H1 (cell line): ENCODE results near the gene SLC8A1. TPM values are rescaled to one million over a fixed set of nuclear protein-coding genes. Genes with fewer than 3 reads are reported as not detected.

Experiments used
- CTCF ChIA-PET: fragments of 300-600 bp; sonication (Branson Sonifier 250); formaldehyde crosslinking; loops from one replicate; lab custom pipeline; 2021; ENCODE audit not compliant: partially characterized antibody; lab: Charles Lee
- POLR2A ChIA-PET: fragments of 300-600 bp; sonication (Branson Sonifier 250); formaldehyde crosslinking; loops from one replicate; lab custom pipeline; 2021; ENCODE audit warnings: inconsistent platforms; ENCODE audit not compliant: partially characterized antibody; lab: Charles Lee
- DNase-seq, 2 experiments: peaks; one replicate each; pipeline versions ENCODE4 v3.0.0 to v3.0.0-alpha.2; 2010 to 2022; ENCODE audit warnings: low spot score in 2 of 2, low read depth in 1 of 2, mixed read lengths in 1 of 2
- FAIRE-seq: peaks from 2 replicates; lab custom pipeline; 2011; peaks lifted over from hg19 to GRCh38; lab: Jason Lieb, UNC
- H2AFZ ChIP-seq: 2 replicates; pipeline ENCODE4 v1.8.1; 2012; ENCODE audit warnings: low read length, inconsistent platforms
- H2AK5ac ChIP-seq: 2 replicates; pipeline ENCODE4 v1.6.1; 2013; ENCODE audit warnings: low read depth, low read length
- H2BK120ac ChIP-seq: replicated peaks from 2 replicates; pipeline ENCODE3; 2013; ENCODE audit warnings: low read depth, low read length, inconsistent platforms
- H2BK12ac ChIP-seq: 2 replicates; pipeline ENCODE4 v1.6.1; 2013; ENCODE audit warnings: low read depth, low read length
- H2BK15ac ChIP-seq: 2 replicates; pipeline ENCODE4 v1.6.1; 2013; ENCODE audit warnings: low read length
- H2BK20ac ChIP-seq: 2 replicates; pipeline ENCODE4 v1.6.1; 2013; ENCODE audit warnings: low read length
- H2BK5ac ChIP-seq: 2 replicates; pipeline ENCODE4 v1.6.1; 2013; ENCODE audit warnings: low read depth, low read length
- H3K14ac ChIP-seq: 2 replicates; pipeline ENCODE4 v1.6.1; 2013; ENCODE audit warnings: inconsistent platforms; ENCODE audit not compliant: insufficient read length
- H3K18ac ChIP-seq: 2 replicates; pipeline ENCODE4 v1.6.1; 2013; ENCODE audit warnings: low read length; ENCODE audit errors: extremely low read depth
- H3K23ac ChIP-seq: 2 replicates; pipeline ENCODE4 v1.6.1; 2013; ENCODE audit warnings: inconsistent platforms; ENCODE audit not compliant: insufficient read length
- H3K23me2 ChIP-seq: 2 replicates; pipeline ENCODE4 v1.6.1; 2013; ENCODE audit warnings: low read depth, low read length
- H3K27ac ChIP-seq: 2 replicates; pipeline ENCODE4 v1.6.1; 2011; ENCODE audit warnings: low read depth, low read length, inconsistent platforms
- H3K27me3 ChIP-seq, 4 experiments: replicated peaks in 1 of 4; 1 replicate in 1 of 4; 2 replicates in 3 of 4; pipeline versions ENCODE4 v1.6.1 to v1.8.1; 2011 to 2013; ENCODE audit warnings: low read length in 3 of 4, mild to moderate bottlenecking in 3 of 4, inconsistent platforms in 2 of 4, mixed read lengths in 2 of 4, moderate library complexity in 1 of 4; ENCODE audit not compliant: control insufficient read depth in 3 of 4, insufficient read depth in 3 of 4; ENCODE audit errors: extremely low read depth in 1 of 4
- H3K36me3 ChIP-seq, 4 experiments: 2 replicates each; pipeline versions ENCODE4 v1.6.1 to v1.8.1; 2011 to 2013; ENCODE audit warnings: mild to moderate bottlenecking in 4 of 4, low read length in 3 of 4, moderate library complexity in 2 of 4, control low read depth in 1 of 4, inconsistent platforms in 1 of 4; ENCODE audit not compliant: insufficient read depth in 4 of 4, control insufficient read depth in 2 of 4
- H3K4ac ChIP-seq: replicated peaks from 2 replicates; pipeline ENCODE3; 2013; ENCODE audit warnings: low read length, low read depth, mixed read lengths, inconsistent platforms; ENCODE audit not compliant: insufficient read length
- H3K4me1 ChIP-seq, 4 experiments: replicated peaks in 1 of 4; 1 replicate in 1 of 4; 2 replicates in 3 of 4; pipeline versions ENCODE4 v1.6.1 to v1.8.1; 2011 to 2013; ENCODE audit warnings: low read length in 3 of 4, inconsistent platforms in 2 of 4, mixed read lengths in 1 of 4; ENCODE audit not compliant: insufficient read depth in 4 of 4, control insufficient read depth in 3 of 4
- H3K4me2 ChIP-seq, 2 experiments: 2 replicates each; pipeline versions ENCODE4 v1.6.1 to v1.8.1; 2011 to 2013; ENCODE audit warnings: low read depth in 2 of 2, low read length in 2 of 2, control low read depth in 1 of 2, inconsistent platforms in 1 of 2, mild to moderate bottlenecking in 1 of 2; ENCODE audit not compliant: insufficient read depth in 1 of 2
- H3K4me3 ChIP-seq, 4 experiments: fragments of 200-600, 300-600 bp in 1 of 4; sonication (generic), shearing (Covaris generic), sonication (Bioruptor Twin) in 1 of 4; 2 replicates each; pipeline versions ENCODE4 v1.5.1 to v1.8.1; 2011 to 2016; ENCODE audit warnings: low read length in 4 of 4, low read depth in 3 of 4, control low read depth in 2 of 4, inconsistent platforms in 2 of 4, mild to moderate bottlenecking in 2 of 4, mixed read lengths in 1 of 4, moderate library complexity in 1 of 4; ENCODE audit not compliant: insufficient read depth in 2 of 4; ENCODE audit errors: extremely low read depth in 1 of 4
- H3K56ac ChIP-seq: replicated peaks from 2 replicates; pipeline ENCODE3; 2013; ENCODE audit warnings: low read depth, mild to moderate bottlenecking, mixed read lengths, low read length, inconsistent platforms; ENCODE audit not compliant: insufficient read length
- H3K79me1 ChIP-seq: 2 replicates; pipeline ENCODE4 v1.6.1; 2013; ENCODE audit warnings: low read depth, low read length, control low read depth
- H3K79me2 ChIP-seq, 2 experiments: 2 replicates each; pipeline versions ENCODE4 v1.6.1 to v1.8.1; 2012 to 2013; ENCODE audit warnings: low read length in 2 of 2, mild to moderate bottlenecking in 2 of 2, inconsistent platforms in 1 of 2; ENCODE audit not compliant: insufficient read depth in 2 of 2, control insufficient read depth in 1 of 2
- H3K9ac ChIP-seq, 4 experiments: replicated peaks in 1 of 4; 1 replicate in 1 of 4; 2 replicates in 3 of 4; pipeline versions ENCODE4 v1.6.1 to v1.8.1; 2011 to 2013; ENCODE audit warnings: low read depth in 3 of 4, low read length in 3 of 4, control low read depth in 2 of 4, mild to moderate bottlenecking in 2 of 4, moderate library complexity in 2 of 4, inconsistent platforms in 1 of 4; ENCODE audit errors: extremely low read depth in 1 of 4
- H3K9me3 ChIP-seq, 2 experiments: 2 replicates each; pipeline versions ENCODE4 v1.6.1 to v1.8.1; 2012 to 2013; ENCODE audit warnings: mild to moderate bottlenecking in 2 of 2, moderate library complexity in 2 of 2, control low read depth in 1 of 2, inconsistent platforms in 1 of 2, low read depth in 1 of 2, low read length in 1 of 2, mixed read lengths in 1 of 2; ENCODE audit not compliant: insufficient read depth in 2 of 2
- H4K20me1 ChIP-seq, 2 experiments: replicated peaks in 1 of 2; 2 replicates each; pipeline versions ENCODE3 to v1.8.1; 2011 to 2013; ENCODE audit warnings: inconsistent platforms in 2 of 2, low read length in 2 of 2, mild to moderate bottlenecking in 1 of 2; ENCODE audit not compliant: insufficient read depth in 2 of 2, control insufficient read depth in 1 of 2
- H4K5ac ChIP-seq: 2 replicates; pipeline ENCODE4 v1.6.1; 2013; ENCODE audit warnings: low read length, low read depth, mixed read lengths, inconsistent platforms; ENCODE audit not compliant: insufficient read length
- H4K8ac ChIP-seq: 2 replicates; pipeline ENCODE4 v1.8.0; 2013; ENCODE audit warnings: mild to moderate bottlenecking, moderate library complexity, low read length, inconsistent platforms; ENCODE audit not compliant: insufficient read depth; ENCODE audit errors: extremely low read depth
- H4K91ac ChIP-seq: replicated peaks from 2 replicates; pipeline ENCODE3; 2013; ENCODE audit warnings: low read length, mixed read lengths, inconsistent platforms; ENCODE audit not compliant: insufficient read length
- GTF2F1 ChIP-seq: IDR thresholded peaks from 2 replicates; pipeline ENCODE4 v1.6.1; 2012; ENCODE audit warnings: low read depth, low read length, improper control_type of control experiment, borderline replicate concordance
- RNF2 ChIP-seq: fragments of 200-900, 300-1000 bp; sonication (generic); IDR thresholded peaks from 2 replicates; pipeline ENCODE4 v1.7.1; 2016; ENCODE audit warnings: borderline replicate concordance, low read depth, mild to moderate bottlenecking, antibody characterized with exemption, low read length; ENCODE audit not compliant: poor library complexity, severe bottlenecking; ENCODE audit errors: missing control alignments
- polyA plus RNA-seq, 7 experiments: library from polyadenylated mRNA; depleted of rRNA in 3 of 7; stranded (reverse) in 5 of 7; unstranded in 2 of 7; fragments of >200 nt in 5 of 7; fragments of 200-250 nt in 2 of 7; gene quantifications; 1 replicate in 5 of 7; 2 replicates in 1 of 7; 4 replicates in 1 of 7; pipeline versions ENCODE4 v1.2.1 to v1.2.3, GENCODE V29; 2011 to 2013; ENCODE audit warnings: missing spikeins in 2 of 7, mixed read lengths in 2 of 7
- total RNA-seq: library from RNA; stranded (reverse); fragmentation: NEBNext Ultra II Directional; extraction: Animal tissue kit (Norgen Biotek cat#: 25700); gene quantifications from 2 replicates; pipeline ENCODE4 v1.2.1, GENCODE V29; 2021

Gene SLC8A1
- total and polyA plus RNA-seq, 2 of the 8 experiments (the other 6 are each of a cell fraction or from before 2014, with no cell fraction given), result 0.68 to 3.6 TPM

- Histone ChIP-seq H2AFZ (no peak overlapping the region), H4K5ac (no peak overlapping the region), H3K27ac (no peak overlapping the region), H2BK5ac (no peak overlapping the region), H3K23ac (no peak overlapping the region), H4K20me1 (no peaks in the 10 kb centered on the region), H2BK12ac (no peak overlapping the region), H4K91ac (no peak overlapping the region), H3K36me3 (no peaks in the 10 kb centered on the region), H3K4ac (no peak overlapping the region), H3K4me3 (no peak overlapping the region), H2BK120ac (no peak overlapping the region), H3K18ac (no peak overlapping the region), H3K9me3 (no peaks in the 10 kb centered on the region), H3K4me1 (peaks cover 0 to 2% (median 0%) of the 10 kb centered on the region in 4 experiments; a peak in 1 of 7 replicates), H3K9ac (no peak overlapping the region), H3K27me3 (no peaks in the 10 kb centered on the region), H3K14ac (no peak overlapping the region), H3K79me2 (no peaks in the 10 kb centered on the region), H3K23me2 (no peaks in the 10 kb centered on the region), H3K79me1 (no peaks in the 10 kb centered on the region), H4K8ac (no peak overlapping the region), H3K56ac (no peak overlapping the region), H2BK20ac (no peak overlapping the region), H2BK15ac (no peak overlapping the region), H2AK5ac (no peak overlapping the region), H3K4me2 (no peak overlapping the region)
- POLR2A ChIA-PET, result no interaction called here
- DNase-seq, result no peak
- CTCF ChIA-PET, result no interaction called here
- no peak for FAIRE-seq
- TF ChIP-seq GTF2F1 (no peak), RNF2 (no peak)
Measured at GRCh38 chr2:40096360-40096759, 355.5 kb downstream of the SLC8A1 start.
